Measurements from ENCODE around the gene C4B. TPM values are rescaled to one million over a fixed set of nuclear protein-coding genes. Genes with fewer than 3 reads are reported as not detected.
"Not testable (repeated sequence)": the region's sequence is repeated elsewhere in the genome, so short reads cannot be mapped to it uniquely, and the experiment has no call there.

Gene C4B
- polyA plus RNA-seq, 1 experiment, result 14.4 TPM

DNA sequence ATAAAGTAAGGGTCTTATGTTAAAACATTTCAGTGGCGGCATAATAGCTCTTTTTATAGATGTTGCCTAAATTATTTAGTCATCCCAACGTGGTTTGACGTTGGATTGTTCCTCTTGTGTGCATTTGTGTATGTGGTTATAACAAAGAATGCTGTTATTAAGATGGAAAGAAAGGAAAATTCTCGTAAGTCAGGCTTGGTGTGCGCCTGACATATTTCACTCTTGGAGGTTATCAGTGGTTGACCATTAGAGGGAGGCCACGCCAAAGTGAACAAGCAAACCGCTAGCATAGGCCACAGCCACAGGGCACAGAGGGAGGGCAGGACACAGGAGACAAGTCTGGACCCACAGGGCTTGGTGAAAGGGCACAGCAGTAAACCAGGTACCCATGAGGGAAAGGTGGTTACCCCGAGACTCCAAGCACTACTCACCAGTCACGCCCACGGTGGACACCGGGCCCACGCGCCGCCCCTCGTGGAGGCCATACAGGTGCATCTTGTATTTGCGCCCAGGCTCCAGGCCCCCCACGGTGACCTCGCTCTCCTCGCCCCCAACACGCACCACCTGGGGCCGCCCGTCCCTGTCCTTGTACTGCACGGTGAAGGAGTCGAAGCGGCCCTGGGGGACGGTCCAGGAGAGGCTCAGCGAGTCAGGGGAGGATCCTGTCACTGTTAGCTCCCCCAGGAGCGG lies 46.5 kb downstream of the C4B start:
- POLR2A ChIA-PET, result no interaction called here
- Histone ChIP-seq H3K36me3 (ENCODE audit: control insufficient read depth, insufficient read depth, low read length) (no peaks in the 10 kb centered on the region), H3K4me3 (ENCODE audit: low read depth, low read length) (no peak overlapping the region), H3K27me3 (ENCODE audit: control insufficient read depth, insufficient read depth, low read length) (no peaks in the 10 kb centered on the region; the same call in 1 of the 2 replicates)
- CTCF ChIA-PET, result interaction anchor here (0.8 to 1.0 kb wide), 2 partner anchors 54 to 58 kb away, joined by 3 read pairs; no protein-coding TSS in a partner anchor
- TF ChIP-seq, protein P1, sequence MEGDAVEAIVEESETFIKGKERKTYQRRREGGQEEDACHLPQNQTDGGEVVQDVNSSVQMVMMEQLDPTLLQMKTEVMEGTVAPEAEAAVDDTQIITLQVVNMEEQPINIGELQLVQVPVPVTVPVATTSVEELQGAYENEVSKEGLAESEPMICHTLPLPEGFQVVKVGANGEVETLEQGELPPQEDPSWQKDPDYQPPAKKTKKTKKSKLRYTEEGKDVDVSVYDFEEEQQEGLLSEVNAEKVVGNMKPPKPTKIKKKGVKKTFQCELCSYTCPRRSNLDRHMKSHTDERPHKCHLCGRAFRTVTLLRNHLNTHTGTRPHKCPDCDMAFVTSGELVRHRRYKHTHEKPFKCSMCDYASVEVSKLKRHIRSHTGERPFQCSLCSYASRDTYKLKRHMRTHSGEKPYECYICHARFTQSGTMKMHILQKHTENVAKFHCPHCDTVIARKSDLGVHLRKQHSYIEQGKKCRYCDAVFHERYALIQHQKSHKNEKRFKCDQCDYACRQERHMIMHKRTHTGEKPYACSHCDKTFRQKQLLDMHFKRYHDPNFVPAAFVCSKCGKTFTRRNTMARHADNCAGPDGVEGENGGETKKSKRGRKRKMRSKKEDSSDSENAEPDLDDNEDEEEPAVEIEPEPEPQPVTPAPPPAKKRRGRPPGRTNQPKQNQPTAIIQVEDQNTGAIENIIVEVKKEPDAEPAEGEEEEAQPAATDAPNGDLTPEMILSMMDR (IDR thresholded peaks at IDR 0.05; ENCODE audit: insufficient read depth, low read depth, low read length), result no peak
- DNase-seq (ENCODE audit: low read depth), result no peak

DNA sequence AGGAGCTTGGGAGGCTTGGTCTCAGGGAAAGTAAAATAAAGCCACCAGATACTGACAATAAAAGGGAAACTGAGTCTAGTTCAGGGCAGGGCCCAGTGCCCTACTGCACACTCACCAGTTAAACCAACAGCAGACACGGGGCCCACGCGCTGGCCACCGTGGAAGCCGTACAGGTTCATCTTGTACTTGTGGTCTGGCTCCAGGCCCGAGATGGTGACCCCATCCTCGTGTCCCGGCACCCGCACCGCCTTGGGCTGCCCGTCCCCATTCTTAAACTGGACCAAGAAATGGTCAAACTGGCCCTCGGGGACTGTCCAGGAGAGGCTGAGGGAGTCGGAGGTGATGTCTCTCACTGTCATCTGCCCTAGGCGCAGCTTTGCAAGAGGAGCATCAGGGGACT lies 50.1 kb downstream of the C4B start:
- H3K4me3 ChIP-seq (ENCODE audit: low read depth, low read length), result no peak overlapping the region
- no peaks in the 10 kb centered on the region for H3K36me3 ChIP-seq (ENCODE audit: control insufficient read depth, insufficient read depth, low read length)
- ChIA-PET POLR2A (no interaction called here), CTCF (interaction anchor here (1.5 to 3.4 kb wide), 2 partner anchors 11 to 17 kb away, joined by 3 to 14 read pairs; no protein-coding TSS in a partner anchor)
- no peaks in the 10 kb centered on the region; the same call in 1 of the 2 replicates for H3K27me3 ChIP-seq (ENCODE audit: control insufficient read depth, insufficient read depth, low read length)
- DNase-seq (ENCODE audit: low read depth), result no peak
- TF ChIP-seq, protein P1 (IDR thresholded peaks at IDR 0.05; ENCODE audit: insufficient read depth, low read depth, low read length), result no peak

DNA sequence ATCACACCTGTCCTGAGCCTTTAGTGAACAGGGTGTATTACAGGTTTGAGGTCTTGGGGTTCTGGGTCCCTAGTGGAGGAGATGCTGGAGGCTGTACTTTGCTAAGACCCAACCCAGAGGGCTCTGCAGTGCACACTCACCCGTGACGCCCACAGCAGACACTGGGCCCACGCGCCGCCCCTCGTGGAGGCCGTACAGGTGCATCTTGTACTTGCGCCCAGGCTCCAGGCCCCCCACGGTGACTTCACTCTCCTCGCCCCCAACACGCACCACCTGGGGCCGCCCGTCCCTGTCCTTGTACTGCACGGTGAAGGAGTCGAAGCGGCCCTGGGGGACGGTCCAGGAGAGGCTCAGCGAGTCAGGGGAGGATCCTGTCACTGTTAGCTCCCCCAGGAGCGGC lies 52.9 kb downstream of the C4B start:
- H3K4me3 ChIP-seq (ENCODE audit: low read depth, low read length); CTCF ChIA-PET; H3K27me3 ChIP-seq (ENCODE audit: control insufficient read depth, insufficient read depth, low read length); H3K36me3 ChIP-seq (ENCODE audit: control insufficient read depth, insufficient read depth, low read length); POLR2A ChIA-PET; DNase-seq (ENCODE audit: low read depth): not testable (repeated sequence)

DNA sequence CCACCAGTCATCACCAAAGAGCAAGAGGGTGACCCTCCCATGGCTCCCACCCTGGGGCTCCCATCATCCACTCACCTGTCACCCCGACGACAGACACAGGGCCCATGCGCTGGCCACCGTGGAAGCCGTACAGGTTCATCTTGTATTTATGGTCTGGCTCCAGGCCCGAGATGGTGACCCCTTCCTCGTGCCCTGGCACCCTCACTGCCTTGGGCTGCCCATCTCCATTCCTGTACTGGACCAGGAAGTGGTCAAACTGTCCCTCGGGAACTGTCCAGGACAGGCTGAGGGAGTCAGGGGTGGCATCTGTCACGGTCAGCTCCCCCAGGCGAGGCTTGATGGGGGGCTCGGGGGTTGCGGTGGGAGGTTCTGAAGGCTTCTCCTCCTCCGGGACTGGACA lies 53.7 kb downstream of the C4B start:
- H3K36me3 ChIP-seq (ENCODE audit: control insufficient read depth, insufficient read depth, low read length); CTCF ChIA-PET; H3K4me3 ChIP-seq (ENCODE audit: low read depth, low read length); DNase-seq (ENCODE audit: low read depth); H3K27me3 ChIP-seq (ENCODE audit: control insufficient read depth, insufficient read depth, low read length); POLR2A ChIA-PET: not testable (repeated sequence)

DNA sequence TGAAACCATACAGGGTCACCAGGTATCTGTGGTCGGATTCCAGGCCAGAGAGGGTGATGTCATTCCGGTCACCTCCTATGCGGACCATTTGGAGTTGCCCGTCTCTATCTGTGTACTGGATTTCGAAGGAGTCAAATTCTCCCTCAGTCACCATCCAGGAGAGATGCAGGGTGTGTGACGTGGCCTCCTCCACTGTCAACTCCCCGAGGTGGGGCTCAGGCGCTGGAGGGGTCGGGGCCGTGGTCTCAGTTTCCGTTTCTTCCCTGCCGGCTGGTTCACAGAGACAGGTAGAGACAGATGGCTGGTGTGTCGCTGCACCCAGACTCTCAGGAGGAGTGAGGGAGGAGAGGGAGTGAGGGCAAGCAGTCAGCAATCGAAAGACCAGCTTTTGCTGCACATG lies 54.3 kb downstream of the C4B start:
- Histone ChIP-seq H3K4me3 (ENCODE audit: low read depth, low read length) (no peak overlapping the region), H3K36me3 (ENCODE audit: control insufficient read depth, insufficient read depth, low read length) (0 out of 2 replicates have a peak, but pooled peaks cover 2% of the 10 kb centered on the region), H3K27me3 (ENCODE audit: control insufficient read depth, insufficient read depth, low read length) (no peaks in the 10 kb centered on the region; the same call in 1 of the 2 replicates)
- no peak for DNase-seq (ENCODE audit: low read depth)
- CTCF ChIA-PET, result interaction anchor here (1.6 kb wide), 1 partner anchor 21 kb away, joined by 6 read pairs; no protein-coding TSS in a partner anchor
- TF ChIP-seq, protein P1 (IDR thresholded peaks at IDR 0.05; ENCODE audit: insufficient read depth, low read depth, low read length), result no peak
- POLR2A ChIA-PET, result no interaction called here

DNA sequence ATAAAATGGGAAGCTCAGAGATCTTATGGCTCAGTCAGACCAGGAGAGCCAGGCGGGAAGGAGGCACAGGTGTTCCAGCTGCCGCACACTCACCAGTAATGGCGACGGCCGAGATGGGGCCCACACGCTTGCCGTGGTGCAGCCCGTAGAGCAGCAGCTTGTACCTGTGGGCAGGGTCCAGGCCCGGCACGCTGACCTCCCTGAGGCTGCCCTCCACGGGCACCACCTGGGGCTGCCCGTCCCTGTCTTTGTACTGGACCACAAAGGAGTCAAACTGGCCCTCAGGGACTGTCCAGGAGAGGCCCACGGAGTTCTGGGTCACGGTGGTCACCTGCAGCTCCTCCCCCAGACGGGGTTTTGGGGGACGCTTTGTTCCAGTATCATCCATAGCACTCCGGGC lies 54.9 kb downstream of the C4B start:
- no peaks in the 10 kb centered on the region; the same call in 1 of the 2 replicates for H3K27me3 ChIP-seq (ENCODE audit: control insufficient read depth, insufficient read depth, low read length)
- TF ChIP-seq, protein P1 (IDR thresholded peaks at IDR 0.05; ENCODE audit: insufficient read depth, low read depth, low read length), result no peak
- 0 out of 2 replicates have a peak, but pooled peaks cover 2% of the 10 kb centered on the region for H3K36me3 ChIP-seq (ENCODE audit: control insufficient read depth, insufficient read depth, low read length)
- no peak overlapping the region for H3K4me3 ChIP-seq (ENCODE audit: low read depth, low read length)
- ChIA-PET CTCF (interaction anchor here (1.6 kb wide), 1 partner anchor 22 kb away, joined by 6 read pairs; no protein-coding TSS in a partner anchor), POLR2A (no interaction called here)
- DNase-seq (ENCODE audit: low read depth), result no peak

All from BJ (cell line).